Hematopoietic multipotent progenitor cell (in vitro differentiated cells): ENCODE results near the gene RNPC3. TPM values are rescaled to one million over a fixed set of nuclear protein-coding genes. Genes with fewer than 3 reads are reported as not detected.

ENCODE experiments used
- DNase-seq, 3 donors: peaks; one replicate each; pipeline ENCODE4 v3.0.0-alpha.2; 2011 to 2015; ENCODE audit warnings: low read depth in 2 of 3, low spot score in 2 of 3
- total RNA-seq: library from RNA; depleted of rRNA; stranded (reverse); fragments of >200 nt; gene quantifications from one replicate; pipeline ENCODE4 v1.2.3, GENCODE V29; 2012

The RNPC3 gene, protein sequence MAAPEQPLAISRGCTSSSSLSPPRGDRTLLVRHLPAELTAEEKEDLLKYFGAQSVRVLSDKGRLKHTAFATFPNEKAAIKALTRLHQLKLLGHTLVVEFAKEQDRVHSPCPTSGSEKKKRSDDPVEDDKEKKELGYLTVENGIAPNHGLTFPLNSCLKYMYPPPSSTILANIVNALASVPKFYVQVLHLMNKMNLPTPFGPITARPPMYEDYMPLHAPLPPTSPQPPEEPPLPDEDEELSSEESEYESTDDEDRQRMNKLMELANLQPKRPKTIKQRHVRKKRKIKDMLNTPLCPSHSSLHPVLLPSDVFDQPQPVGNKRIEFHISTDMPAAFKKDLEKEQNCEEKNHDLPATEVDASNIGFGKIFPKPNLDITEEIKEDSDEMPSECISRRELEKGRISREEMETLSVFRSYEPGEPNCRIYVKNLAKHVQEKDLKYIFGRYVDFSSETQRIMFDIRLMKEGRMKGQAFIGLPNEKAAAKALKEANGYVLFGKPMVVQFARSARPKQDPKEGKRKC
- total RNA-seq = 10.8 TPM

DNA sequence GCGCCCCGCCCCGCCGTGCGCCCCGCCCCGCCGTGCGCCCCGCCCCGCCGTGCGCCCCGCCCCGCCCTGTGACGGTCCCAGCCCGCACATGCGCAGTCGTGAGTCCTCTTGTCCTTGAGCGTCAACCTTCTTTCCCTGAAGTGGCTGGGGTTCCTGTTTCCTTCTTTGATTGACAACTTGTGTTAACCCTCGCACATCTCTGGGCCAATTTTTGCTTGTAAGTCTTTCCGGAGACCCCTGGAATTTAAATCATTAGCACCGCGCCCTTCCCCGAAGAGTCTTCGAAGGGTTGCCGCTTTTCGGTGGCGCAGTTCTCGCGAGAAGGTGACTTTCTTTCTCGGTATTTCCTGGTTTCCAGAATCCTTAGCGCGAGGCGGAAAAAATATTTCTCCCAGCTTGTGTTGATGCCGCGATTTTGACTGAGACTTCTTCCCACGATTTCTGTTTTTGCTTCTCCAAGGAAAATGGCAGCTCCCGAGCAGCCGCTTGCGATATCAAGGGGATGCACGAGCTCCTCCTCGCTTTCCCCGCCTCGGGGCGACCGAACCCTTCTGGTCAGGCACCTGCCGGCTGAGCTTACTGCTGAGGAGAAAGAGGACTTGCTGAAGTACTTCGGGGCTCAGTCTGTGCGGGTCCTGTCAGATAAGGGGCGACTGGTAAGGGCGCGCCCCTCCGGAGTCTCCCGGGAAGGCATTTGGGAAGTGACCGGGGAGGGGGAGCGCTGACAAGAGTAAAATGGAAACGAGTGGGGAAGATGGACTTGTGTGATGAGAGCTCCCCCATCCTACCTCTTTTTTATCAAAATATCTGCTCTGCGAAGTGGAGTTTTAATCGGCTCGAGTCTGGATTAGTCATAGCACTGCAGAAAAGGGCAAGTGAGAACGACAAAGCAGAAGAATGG, at the start of gene RNPC3:
RNPC3 (plus strand) TSS at position 93 of the 901 bp plus-strand sequence; CDS start at position 465, 372 bp downstream.
- DNase-seq = peak; percentile 87 to 94 (median 89)

DNA sequence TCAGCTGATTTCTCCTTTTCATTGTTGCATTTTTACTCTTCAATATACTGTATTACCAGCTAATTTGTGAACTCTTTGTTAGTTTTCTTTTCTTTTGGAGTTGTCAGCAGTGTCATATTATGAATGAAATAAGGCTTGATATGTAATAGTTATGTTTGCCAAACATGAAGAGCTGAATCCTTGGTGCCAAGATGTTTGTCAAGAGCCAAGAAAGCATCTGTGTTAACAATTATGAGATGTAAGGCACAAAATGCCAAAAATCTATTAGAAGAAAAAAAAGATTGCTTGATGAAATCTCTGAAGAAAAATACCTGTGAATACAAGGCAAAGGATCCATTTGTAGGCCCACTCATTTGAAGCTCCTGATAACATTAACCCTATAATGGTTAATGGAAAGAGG, 48.4 kb upstream of the RNPC3 start:
- DNase-seq = no peak

DNA sequence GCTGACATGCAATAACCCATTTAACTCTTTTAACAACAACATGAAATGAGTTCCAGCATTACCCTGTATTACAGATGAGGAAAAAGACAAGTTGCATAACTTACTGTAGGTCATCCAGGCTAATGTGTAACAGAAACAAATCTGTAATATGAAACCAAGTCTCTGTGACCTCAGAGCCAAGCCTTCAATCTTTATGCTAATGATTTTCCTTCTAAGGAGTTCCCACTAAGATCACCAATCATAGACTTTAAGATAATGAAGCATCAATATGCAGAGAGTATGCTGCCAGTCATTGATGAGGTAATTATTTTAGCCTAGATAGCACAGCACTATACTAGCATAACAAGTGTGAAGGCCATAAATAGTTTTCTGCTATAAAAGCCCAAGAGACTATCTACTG, 35.6 kb upstream of the RNPC3 start:
- no peak for DNase-seq

DNA sequence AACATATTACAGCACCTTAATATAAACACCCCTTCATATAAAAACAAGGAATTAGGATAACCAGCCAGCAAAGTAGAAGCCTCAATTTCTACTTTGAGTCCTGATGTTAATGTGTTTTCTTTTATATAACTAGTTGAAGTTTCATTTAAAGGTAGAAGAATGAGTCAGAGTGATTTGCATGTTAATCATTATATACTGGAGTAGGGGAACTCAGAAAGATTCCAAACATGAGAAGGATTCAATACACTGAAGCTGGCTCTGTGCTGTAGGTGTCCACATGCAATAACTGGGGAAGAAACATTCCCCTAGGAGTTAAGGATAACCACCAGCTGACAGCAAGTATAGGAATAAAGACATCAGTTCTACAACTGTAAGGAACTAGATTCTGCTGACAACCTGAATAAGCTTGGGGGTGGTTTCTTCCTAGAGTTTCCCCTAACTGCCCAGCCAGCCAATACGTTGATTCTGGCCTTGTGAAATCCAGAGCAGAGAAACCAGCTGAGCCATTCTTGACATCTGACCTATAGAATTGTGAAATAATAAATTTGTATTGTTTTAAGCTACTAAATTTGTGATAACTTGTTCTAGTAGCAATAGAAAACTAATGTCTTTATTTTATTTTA, 33.4 kb upstream of the RNPC3 start:
- DNase-seq = no peak

DNA sequence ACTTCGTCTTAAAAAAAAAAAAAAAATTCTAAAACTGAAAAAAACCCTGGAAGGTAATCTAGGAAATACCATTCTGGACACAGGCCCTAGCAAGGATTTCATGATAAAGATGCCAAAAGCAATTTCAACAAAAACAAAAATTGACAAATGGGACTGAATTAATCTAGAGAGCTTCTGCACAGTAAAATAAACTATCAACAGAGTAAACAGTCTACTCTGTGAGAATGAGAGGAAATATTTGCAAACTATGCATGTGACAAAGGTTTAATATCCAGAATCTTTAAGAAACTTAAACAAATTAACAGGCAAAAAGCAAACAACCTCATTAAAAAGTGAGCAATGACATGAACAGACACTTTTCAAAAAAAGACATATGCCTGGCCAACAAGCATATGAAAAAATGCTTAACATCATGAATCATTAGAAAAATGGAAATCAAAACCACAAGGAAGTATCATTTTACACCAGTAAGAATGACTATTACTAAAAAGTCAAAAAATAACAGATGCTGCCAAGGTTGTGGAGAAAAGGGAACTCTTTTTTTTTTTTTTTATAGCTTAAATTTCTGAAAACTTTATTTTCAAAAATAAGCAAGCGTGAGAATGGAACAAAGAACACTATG, 29.4 kb upstream of the RNPC3 start:
- no peak for DNase-seq

DNA sequence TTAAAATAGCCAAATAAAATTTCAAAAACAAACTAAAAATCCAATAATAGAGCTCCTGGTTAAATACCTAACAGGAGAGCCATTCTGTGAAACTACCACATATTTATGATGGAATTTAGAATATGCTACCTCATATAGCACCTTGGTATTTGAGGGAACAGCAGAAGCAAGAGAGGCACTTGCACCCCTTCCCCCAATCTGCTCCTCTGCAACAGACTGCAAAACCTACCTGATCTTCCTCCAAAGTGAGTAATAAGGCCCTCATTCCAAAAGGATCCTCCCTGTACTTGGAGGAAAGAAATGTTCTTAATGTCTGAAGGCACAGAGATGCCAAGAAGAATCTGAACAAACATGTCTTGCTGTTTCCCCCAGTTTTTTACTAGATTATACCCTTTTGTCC, 28.1 kb upstream of the RNPC3 start:
- no peak for DNase-seq

DNA sequence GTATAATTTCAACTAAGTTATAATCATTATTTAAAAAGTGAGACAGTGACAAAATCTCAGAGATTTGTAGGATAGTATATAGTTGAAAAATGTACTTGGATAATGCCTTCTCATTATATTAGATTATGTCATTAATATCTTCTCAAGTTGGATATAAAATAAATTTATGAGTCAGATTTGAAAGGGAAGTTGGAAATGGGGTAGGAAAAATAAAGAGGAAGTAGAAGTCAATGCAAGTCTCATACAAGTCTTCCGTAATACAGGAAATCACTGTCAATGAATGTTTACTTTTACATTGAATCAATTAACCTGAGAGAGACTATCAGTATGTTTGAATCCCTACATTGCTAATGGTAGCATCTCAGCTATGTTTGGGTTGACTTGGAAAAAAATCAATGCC, 16.2 kb upstream of the RNPC3 start:
- DNase-seq = no peak

DNA sequence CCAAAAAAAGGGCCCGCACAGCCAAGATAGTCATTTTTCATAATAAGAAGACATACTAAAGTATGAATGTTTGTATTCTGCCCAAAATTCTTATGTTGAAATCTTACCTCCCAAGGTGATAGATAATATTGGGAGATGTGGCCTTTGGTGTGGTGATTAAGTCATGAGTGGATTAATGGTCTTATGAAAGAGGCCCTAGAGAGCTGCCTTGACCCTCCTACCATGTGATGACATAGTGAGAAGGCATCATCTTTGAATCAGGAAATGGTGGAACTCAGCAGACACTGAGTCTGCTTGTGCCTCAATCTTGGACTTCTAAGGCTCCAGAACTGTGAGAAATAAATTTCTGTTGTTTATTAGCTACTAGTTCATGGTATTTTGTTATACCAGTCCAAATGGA, 11.8 kb upstream of the RNPC3 start:
- DNase-seq = no peak

DNA sequence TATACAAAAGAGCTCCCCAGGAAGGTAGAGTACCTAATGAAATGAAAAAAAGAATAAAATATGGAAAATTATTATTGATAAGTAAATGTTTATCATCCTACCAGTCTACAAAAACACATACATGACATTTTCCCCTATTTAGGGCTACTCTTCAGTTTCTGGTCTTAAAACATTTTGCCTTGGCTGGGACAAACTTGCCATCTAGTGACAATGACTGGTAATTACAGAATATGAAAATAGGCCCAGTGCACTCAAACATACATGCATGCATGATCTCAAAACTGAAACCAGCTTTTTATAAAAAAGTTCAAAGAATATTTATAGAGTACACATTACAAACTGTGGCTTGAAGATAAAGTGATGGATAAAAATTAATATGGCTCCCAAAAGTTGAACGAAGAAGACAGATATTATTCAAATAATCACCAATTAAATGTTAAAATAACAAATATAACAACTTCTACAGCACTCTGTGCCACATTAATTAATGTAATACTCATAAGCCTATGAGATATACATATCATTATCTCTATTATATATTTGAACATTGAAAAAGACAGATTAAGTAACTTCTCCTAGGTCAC, 10.5 kb upstream of the RNPC3 start:
- DNase-seq = peak in 2 of 3 donors; percentile 58 to 87

DNA sequence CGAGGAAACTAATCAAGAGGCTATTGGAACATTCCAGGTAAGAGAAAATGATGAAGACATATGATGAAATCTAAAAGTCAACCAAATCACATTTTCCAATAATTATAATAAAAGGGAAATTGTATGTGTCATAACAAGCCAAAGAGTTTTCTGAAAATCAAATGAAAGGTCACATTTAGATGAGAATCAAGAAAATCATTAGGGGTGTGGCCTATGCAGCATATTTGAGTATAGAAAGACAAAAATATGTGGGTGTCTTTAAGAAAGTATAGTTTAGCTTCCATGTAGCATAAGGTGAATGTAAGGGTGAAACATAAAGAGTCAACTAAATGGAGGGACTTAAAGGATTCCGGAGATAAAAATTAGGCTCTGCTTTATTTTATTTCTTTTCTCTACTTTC, 9.2 kb upstream of the RNPC3 start:
- no peak for DNase-seq

DNA sequence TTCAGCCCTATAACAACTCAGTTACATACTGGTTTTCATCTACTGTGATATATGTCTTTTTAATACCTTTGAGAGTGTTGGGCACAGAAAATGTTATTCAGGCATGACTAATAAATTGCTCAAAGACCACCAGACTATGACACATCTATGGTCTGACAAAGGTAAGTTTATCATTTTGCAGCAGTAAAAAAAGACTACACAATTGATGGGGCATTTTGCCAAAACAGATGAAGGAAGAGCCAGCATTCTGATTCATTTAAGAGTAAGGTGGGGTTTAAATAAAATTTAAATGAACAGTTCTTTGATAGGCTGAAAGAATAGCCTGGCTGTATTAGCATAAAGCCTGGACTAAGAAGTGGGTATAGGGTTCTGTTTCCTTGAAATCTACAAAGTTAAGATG, 8.8 kb upstream of the RNPC3 start:
- no peak for DNase-seq

DNA sequence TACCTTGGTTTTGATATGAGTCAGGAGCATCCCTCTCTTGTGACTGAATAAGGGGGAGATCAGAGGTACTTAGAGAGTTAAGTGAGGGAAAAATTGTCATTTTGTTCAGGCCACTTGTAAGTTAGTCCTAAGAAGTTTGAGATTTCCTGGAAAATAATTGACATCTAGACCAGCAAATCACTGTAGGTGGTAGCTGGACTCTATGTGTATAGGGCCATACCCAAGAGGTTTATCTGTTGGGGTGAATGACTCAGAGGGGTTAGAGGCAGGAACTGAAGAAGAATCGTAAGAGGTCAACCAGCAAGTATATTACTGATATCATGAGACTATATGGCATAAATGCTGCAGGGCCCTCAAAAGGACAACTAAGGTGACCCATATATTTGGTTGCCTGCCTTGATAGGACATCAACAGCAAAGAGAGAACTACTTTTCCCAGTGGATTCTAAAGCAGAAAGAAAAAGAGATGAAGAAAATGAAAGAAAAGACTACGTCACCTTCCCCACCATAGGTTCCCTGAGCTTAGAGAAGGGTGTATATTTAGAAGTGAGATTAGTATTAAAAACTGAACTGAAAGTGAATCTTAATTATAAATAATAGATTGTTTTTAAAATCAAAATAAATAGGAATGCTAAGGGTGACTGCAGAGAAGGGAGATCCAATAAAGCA, 8.0 kb upstream of the RNPC3 start:
- no peak for DNase-seq

DNA sequence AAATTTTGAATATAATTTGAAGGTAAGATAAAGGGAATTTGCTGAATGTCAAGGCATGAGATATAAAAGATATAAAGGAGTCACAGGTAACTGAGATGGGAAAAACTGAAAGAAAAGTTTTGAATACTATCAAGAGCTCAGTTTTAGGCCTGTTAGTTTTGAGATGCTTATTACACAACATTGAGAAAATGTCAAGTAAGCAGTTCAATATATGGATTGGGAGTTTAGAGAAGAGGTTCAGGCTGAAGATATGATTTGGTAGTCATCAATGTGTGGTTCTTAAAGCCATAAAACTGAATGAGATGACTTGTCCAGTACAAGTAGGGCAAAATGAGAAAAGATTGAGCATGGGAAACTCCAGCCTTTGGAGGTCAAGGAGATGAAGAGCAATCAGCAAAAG, 4.7 kb upstream of the RNPC3 start:
- no peak for DNase-seq

DNA sequence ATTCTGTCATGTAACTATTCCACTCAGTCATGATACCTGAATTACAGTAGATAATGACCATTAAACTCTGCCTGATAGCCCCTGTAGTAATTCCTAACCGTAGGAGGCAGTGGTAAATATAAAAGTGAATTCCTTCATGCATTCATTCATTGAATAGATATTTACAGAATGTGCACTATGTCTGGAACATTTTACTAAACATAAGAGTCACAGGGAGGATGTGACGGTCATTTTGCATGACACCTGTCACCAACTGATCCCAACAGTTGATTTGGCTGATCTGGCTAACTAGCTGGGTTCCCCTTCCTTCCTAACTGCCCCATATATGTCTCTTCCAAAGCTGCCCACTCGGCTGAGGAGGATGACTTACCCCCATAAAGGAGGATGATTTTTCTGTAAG, 2.2 kb upstream of the RNPC3 start:
- DNase-seq = no peak

DNA sequence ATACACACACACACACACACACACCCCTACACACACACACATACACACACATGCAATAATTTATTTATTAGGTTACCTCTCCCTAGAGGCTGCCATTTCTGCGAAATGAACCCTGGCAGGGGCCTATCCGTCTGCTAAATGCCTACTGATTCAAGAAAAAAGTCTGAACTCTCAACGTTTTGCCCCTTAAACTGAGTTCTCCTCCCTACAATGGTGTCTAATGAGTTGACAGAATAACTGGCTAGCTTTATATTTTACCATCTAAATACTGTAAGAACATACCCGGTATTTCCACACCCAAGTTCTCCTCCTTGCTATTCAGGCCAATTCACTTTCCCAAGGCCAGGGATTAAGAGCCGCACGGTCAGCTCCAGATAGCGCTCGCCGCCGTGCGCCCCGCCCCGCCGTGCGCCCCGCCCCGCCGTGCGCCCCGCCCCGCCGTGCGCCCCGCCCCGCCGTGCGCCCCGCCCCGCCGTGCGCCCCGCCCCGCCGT, 339 bp upstream of the RNPC3 start:
- DNase-seq = peak; percentile 28 to 49 (median 31)

DNA sequence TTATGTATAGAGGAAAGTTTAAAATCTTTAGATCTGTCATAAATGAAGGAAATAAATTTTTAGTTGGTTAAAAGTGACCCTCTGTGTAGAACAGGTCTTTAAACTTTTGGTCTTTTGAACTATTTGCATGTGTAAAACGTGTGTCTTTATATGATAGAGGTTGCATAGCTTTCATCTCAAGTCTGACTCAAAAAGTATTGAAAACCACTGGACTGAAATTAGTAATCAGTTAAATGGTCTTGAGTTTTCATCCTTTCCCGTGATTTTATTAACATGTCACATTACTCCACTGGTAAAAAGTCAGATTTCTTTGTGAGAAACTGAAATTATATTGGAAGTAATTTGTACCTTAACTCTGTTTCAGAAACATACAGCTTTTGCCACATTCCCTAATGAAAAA, 1.8 kb downstream of the RNPC3 start:
- DNase-seq = no peak

DNA sequence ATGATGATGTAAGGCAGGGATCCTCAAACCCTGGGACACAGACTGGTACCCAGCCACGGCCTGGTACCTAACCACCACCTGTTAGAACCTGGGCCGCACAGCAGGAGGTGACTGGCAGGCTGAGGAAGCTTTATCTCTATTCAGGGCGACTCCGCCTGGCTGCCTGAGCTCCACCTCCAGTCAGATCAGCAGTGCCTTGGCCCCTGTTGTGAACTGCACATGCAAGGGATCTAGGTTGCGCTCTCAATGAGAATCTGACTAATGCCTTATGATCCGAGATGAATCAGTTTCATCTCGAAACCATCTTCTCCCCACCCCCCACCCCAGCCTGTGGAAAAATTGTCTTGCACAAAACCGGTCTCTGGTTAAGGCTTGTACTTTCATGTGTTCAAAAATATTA, 4.2 kb downstream of the RNPC3 start:
- DNase-seq = no peak

DNA sequence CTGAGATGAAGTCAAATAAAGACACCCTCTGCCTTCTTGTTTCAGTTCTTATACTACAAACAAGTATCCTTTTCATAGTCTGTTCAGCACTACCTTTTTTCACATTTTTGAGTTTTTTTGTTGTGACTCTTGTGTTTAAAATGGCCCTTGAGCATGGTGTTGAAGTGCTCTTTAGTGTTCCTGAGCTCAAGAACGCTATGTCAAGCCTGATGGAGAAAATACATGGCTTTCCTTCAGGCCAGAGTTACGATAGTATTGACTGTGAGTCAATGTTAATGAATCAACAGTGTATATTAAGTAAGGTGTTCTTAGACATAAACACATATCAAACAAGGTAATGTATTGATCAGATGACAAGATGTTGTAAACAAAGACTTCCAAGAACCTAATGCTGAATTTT, 12.7 kb downstream of the RNPC3 start:
- no peak for DNase-seq

DNA sequence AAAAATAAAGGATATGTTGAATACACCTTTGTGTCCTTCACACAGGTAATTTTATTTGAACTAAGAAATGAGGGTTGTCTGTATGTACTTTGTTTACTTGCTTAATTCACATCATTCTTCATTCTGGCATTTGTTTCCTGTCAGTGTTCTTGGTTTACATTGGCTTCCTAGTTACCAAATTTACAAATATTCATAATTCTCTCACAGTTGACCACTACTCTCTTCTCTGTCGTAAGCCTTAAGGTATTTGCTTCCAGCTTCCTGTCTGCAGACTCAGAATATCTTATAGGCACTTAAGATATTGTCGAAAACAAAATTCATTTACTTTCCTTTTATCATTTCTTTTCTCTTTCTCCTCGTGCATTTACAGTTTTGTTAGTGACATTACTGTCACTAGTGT, 15.9 kb downstream of the RNPC3 start:
- no peak for DNase-seq

DNA sequence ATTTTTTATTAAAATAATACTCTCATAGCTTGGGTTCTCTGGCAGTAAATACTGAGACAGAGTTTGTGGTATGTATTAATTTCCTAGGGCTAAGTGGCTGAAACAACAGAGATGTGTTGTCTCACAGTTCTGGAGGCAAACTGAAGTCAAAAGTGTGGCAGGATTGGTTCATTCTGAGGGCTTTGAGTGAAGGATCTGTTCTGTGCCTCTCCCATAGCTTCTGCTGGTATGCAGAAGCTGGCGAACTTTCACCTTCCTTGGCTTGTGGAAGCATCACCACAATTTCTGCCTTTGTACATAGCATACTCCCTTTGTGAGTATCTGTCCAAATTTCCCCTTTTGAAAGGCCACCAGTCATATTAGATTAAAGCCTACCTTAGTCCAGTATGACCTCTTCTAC, 21.0 kb downstream of the RNPC3 start:
- no peak for DNase-seq
